ENCODE data around the gene PTPRJ.

Gene PTPRJ

GRCh38 chr11:47997063-47998053 lies 17.0 kb downstream of the PTPRJ start:
- no peak for DNase-seq

GRCh38 chr11:47998345-47998732 lies 18.0 kb downstream of the PTPRJ start:
- DNase-seq, result no peak

- DNase-seq, result peak; percentile 39 to 57
Observed at GRCh38 chr11:47998733-47999359, 18.5 kb downstream of the PTPRJ start.

- no peak for DNase-seq
Observed at GRCh38 chr11:48000432-48000831, 20.1 kb downstream of the PTPRJ start.

- peak; percentile 26 to 35 for DNase-seq
Observed at GRCh38 chr11:48001438-48002021, 21.2 kb downstream of the PTPRJ start.

- DNase-seq, result no peak
Observed at GRCh38 chr11:48002561-48002960, 22.2 kb downstream of the PTPRJ start.

GRCh38 chr11:48003926-48004325 lies 23.6 kb downstream of the PTPRJ start:
- DNase-seq, result no peak

- DNase-seq, result no peak
Observed at GRCh38 chr11:48004456-48004855, 24.1 kb downstream of the PTPRJ start.

GRCh38 chr11:48005136-48005535 lies 24.8 kb downstream of the PTPRJ start:
- DNase-seq, result no peak

GRCh38 chr11:48005831-48006270 lies 25.5 kb downstream of the PTPRJ start:
- DNase-seq, result no peak

- no peak for DNase-seq
Observed at GRCh38 chr11:48006301-48006992, 26.1 kb downstream of the PTPRJ start.

- DNase-seq, result no peak
Observed at GRCh38 chr11:48007677-48008076, 27.3 kb downstream of the PTPRJ start.

- DNase-seq, result no peak
Observed at GRCh38 chr11:48008951-48009270, 28.6 kb downstream of the PTPRJ start.

GRCh38 chr11:48011102-48011797 lies 30.9 kb downstream of the PTPRJ start:
- DNase-seq, result no peak

GRCh38 chr11:48011798-48012391 lies 31.5 kb downstream of the PTPRJ start:
- no peak for DNase-seq

GRCh38 chr11:48013269-48013901 lies 33.0 kb downstream of the PTPRJ start:
- no peak for DNase-seq

- no peak for DNase-seq
Observed at GRCh38 chr11:48014917-48015316, 34.6 kb downstream of the PTPRJ start.

- DNase-seq, result peak; percentile 38 to 68
Observed at GRCh38 chr11:48017105-48017830, 36.9 kb downstream of the PTPRJ start.

GRCh38 chr11:48017831-48018527 lies 37.6 kb downstream of the PTPRJ start:
- peak in 1 of 2 experiments; percentile 85 for DNase-seq

- peak; percentile 99 for DNase-seq
Observed at GRCh38 chr11:48018528-48019216, 38.3 kb downstream of the PTPRJ start.
